CD4-positive, alpha-beta T cell treated with Interleukin-2 at 100 ng/mL for 4 hours (primary cell): ENCODE results near the gene PASD1.
"Not testable (repeated sequence)": the region's sequence is repeated elsewhere in the genome, so short reads cannot be mapped to it uniquely, and the experiment has no call there.

ENCODE experiments used
- DNase-seq: peaks from one replicate; pipeline ENCODE4 v3.0.0-alpha.2; 2020; ENCODE audit warnings: low spot score

PASD1 gene

GRCh38 chrX:151624677-151625076, 61.2 kb downstream of the PASD1 start:
- DNase-seq, result no peak

- DNase-seq, result no peak
These were observed 68.3 kb downstream of the PASD1 start for GRCh38 chrX:151631822-151632221.

GRCh38 chrX:151633157-151633556, 69.7 kb downstream of the PASD1 start:
- no peak for DNase-seq

GRCh38 chrX:151634937-151635336, 71.5 kb downstream of the PASD1 start:
- DNase-seq, result no peak

GRCh38 chrX:151641564-151641963, 78.1 kb downstream of the PASD1 start:
- no peak for DNase-seq

- no peak for DNase-seq
These were observed 111.8 kb downstream of the PASD1 start for GRCh38 chrX:151675121-151675746.

GRCh38 chrX:151676196-151676595, 112.7 kb downstream of the PASD1 start:
- no peak for DNase-seq

GRCh38 chrX:151679798-151680402, 116.4 kb downstream of the PASD1 start:
- no peak for DNase-seq

GRCh38 chrX:151680805-151681204, 117.3 kb downstream of the PASD1 start:
- peak; percentile 42 for DNase-seq

- no peak for DNase-seq
These were observed 124.2 kb downstream of the PASD1 start for GRCh38 chrX:151687635-151688034.

- no peak for DNase-seq
These were observed 125.2 kb downstream of the PASD1 start for GRCh38 chrX:151688695-151689094.

- DNase-seq, result no peak
These were observed 129.3 kb downstream of the PASD1 start for GRCh38 chrX:151692825-151693224.

GRCh38 chrX:151694121-151694520, 130.6 kb downstream of the PASD1 start:
- DNase-seq, result no peak

- no peak for DNase-seq
These were observed 131.4 kb downstream of the PASD1 start, which contains the start of gene PRRG3 for GRCh38 chrX:151694661-151695582. PRRG3 (plus strand) TSS chrX:151695458; CDS start chrX:151698815, 3,357 bp downstream.

- no peak for DNase-seq
These were observed 132.3 kb downstream of the PASD1 start for GRCh38 chrX:151695583-151696340.

GRCh38 chrX:151697082-151697481, 133.6 kb downstream of the PASD1 start:
- not testable (repeated sequence) for DNase-seq

- no peak for DNase-seq
These were observed 134.0 kb downstream of the PASD1 start for GRCh38 chrX:151697522-151697921.

GRCh38 chrX:151698485-151698884, 135.0 kb downstream of the PASD1 start:
- DNase-seq, result no peak

GRCh38 chrX:151699746-151700145, 136.3 kb downstream of the PASD1 start:
- no peak for DNase-seq

GRCh38 chrX:151700581-151700980, 137.1 kb downstream of the PASD1 start:
- DNase-seq, result no peak

GRCh38 chrX:151701071-151701470, 137.6 kb downstream of the PASD1 start:
- DNase-seq, result no peak

GRCh38 chrX:151701531-151701930, 138.1 kb downstream of the PASD1 start:
- DNase-seq, result no peak
